ENCODE measurements around the gene AOPEP. TPM values are rescaled to one million over a fixed set of nuclear protein-coding genes. Genes with fewer than 3 reads are reported as not detected.

AOPEP gene
- total RNA-seq, 1 donor = 20.7 TPM

DNA sequence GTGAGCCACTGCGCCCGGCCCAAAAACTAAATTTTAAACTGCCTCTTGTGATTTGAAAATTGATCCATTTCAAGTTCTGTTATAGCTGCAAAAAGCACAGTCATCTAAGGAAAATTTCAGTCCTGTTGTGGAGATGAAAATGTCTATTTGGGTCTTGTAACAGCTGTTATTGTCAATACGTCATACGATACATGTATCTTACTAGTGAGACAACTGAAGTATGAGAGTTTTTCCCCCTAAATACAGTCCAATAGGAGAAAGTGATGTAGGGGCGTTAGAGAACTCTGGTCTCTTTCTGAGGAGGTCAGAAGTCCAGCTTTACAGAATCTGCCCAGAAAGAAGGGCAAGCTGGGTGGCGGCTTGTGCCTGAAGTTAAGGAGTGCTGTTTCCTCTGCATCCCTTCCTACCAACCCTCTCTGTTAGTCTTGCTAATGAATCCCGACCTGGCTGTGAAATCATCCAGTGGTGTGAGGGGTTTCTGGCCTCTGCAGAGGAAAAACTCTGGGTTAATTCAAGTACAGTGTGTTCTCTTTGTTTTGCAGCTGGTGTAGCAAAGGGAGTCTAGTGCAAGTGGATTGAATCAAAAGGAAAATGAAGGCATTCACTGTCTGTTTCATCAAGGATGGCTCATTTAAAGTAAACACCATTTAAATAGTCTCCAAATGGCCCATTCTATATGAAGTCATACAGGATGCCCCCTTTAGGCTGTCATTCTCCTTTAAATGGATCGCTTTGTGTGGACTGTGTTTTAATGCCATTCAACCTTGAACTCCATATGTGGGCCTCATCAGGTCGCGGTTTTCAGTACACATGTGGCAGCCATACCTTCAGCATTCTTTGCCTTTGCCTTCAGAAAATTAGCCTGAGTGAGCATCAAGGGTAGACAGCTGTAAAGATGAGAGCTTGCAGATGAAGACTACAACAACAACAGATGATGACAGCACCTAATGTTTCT is 59.0 kb downstream of the AOPEP start:
- DNase-seq (ENCODE audit: low read depth in 2 of 3, low spot score in 2 of 3) = no peak

DNA sequence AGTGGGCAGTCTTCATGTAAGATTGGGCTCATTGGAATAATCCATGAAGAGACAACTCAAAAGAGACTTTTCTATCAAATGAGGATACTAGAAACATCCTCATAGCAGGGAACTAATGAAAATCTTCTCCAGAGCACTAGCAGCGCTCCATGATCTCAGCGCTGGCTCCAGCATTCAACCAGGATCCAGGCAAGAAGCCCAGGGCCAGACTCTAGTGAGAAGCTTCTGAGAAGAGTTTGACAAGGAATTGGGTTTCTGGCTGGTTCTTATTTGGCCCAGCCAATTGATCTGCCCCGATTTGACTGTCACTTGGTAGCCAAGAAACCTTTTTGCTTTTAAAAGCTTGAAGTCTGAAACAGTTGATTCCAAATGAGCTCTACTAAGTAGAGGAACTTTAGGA is 60.1 kb downstream of the AOPEP start:
- DNase-seq (ENCODE audit: low read depth in 2 of 3, low spot score in 2 of 3) = no peak

DNA sequence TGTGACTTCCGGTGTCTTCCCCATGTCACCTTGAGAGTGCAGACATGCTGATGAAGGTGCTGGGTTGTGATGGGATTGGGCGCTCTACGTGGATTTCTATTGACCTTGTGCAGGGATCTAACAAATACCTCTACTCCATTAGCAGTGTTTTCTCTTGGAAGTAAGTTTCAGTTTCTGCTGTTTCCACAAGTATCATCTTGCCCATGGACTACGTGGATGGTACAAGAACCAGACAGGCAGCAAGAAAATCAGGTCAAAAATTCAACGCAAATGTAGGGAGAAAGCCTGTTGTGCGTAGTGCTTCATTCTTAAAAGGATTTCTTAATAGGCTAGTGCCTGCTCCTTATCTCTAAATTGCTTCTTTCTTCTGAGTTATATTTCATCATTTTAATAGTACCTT is 60.8 kb downstream of the AOPEP start:
- no peak for DNase-seq (ENCODE audit: low read depth in 2 of 3, low spot score in 2 of 3)

DNA sequence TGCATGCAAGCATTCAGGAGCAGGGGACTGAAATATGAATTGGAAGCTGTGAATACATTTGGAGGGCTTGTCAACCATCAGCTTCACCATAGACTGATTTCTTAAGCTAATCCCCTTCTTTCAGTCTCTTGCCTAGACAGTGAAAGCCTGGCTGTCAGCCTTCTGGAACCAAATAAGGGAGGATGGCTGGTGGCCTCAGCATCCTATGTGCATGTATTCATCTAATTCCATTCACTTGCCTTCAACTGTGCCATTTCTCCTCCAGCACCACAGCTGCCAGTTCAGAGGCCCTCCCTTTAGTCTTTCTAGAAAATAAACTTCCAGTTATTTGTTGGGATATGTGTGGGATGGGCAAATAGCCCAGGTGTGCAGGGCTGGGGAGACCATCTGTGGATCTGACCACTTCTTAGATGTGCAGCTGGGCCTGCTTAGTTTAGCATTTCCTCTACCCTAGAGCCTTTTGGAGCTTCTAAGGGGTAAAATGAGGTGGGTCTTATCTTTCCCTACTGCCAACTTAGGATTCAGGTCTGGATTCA is 62.1 kb downstream of the AOPEP start:
- DNase-seq (ENCODE audit: low read depth in 2 of 3, low spot score in 2 of 3) = no peak

DNA sequence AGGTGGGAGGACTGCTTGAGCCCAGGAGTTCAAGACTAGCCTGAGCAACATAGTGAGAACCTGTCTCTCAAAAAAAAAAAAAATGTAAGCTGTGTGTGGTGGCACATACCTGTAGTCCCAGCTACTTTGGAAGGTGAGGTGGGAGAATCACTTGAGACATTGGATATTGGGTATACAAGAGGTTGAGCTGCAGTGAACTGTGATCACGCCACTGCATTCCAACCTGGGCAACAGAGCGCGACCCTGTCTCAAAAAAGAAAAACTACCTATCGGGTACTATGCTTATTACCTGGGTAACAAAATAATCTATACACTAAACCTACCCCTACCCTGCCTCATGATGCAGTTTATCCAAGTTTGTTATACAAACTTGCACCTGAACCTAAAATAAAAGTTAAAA is 64.9 kb downstream of the AOPEP start:
- no peak for DNase-seq (ENCODE audit: low read depth in 2 of 3, low spot score in 2 of 3)

DNA sequence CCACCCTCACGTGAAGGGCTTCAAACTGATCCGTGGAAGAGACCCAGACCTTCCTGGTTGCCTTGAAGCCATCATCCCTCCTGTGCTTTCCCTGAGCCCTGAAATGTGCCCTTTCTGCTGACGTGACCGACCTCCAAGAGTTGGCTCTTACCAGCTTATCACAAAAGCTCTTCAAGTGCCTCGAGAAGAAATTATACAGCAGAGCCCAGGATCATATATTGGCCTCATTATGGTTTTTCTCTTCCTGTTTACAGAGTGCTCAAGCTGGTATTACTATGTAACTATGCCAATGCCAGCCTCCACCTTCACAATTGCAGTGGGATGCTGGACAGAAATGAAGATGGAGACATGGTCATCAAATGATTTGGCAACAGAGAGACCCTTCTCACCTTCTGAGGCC is 66.0 kb downstream of the AOPEP start:
- DNase-seq (ENCODE audit: low read depth in 2 of 3, low spot score in 2 of 3) = no peak

DNA sequence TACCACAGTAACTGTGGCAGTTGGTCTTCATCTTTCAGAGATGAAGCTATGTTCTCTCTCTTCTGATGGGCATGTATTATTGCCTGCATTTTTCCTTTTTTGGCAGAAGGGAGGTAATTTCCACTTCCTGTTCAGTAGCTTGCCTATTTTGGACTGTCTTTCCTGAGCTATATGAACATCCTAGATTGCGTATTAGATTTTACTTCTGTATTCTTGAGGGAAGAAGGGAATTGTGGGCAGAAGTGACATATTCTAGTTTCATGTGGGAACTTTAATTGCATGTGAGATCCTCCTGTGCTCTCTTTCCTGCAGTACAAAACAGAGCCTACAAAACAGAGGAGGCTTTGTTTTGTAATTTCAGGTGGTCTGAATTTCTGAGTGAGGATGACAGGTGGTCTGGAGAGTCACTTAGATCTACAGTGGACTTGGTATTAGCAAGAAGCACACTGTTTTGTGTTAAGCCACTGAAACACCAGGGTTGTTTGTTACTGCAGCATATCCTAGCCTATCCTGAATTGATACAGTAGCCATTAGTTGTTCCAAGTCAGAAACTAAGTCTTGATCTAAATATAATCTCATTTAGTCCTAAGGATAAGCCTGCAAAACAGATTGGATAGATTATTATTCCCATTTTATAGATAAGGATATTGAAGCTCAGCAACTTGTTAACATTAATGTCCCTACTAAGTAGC is 68.1 kb downstream of the AOPEP start:
- no peak for DNase-seq (ENCODE audit: low read depth in 2 of 3, low spot score in 2 of 3)

DNA sequence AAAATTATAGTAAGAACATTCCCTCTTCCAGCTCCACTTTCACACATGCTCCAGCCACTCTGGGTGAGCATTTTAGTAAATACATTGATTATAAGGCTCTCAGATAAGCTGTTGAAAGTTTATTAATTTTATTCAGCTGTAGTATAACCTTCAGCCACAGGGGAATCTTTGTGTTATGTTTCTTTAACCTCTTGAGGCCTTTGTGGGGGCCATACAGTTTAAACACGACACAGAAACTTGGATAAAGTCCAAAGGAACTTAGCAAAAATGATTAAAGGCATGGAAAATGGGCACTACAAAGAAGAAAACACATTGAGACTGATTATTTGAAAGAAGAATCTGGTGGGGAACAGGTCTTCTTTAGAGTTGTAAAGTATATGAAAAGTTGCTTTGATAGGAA is 70.2 kb downstream of the AOPEP start:
- DNase-seq (ENCODE audit: low read depth in 2 of 3, low spot score in 2 of 3) = peak in 1 of 3 donors; percentile 8

DNA sequence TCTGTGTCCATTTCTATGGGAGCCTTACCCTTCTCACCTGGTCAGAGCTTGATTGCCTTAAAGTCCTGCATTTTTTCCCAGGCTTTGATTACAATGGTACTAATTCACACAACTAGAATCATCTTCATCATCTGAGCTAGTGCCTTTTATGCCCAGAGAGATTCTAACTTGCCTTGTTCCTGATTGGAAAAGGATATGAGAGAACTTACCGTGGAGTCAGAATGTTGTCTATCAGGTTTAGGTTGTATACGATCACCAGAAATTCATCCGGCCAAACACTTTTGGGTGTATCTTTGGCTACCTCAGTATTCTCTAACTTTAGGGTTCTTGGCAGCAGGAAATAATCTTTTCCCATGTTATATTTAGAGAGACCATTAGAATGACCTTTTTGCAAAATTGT is 71.7 kb downstream of the AOPEP start:
- DNase-seq (ENCODE audit: low read depth in 2 of 3, low spot score in 2 of 3) = no peak

DNA sequence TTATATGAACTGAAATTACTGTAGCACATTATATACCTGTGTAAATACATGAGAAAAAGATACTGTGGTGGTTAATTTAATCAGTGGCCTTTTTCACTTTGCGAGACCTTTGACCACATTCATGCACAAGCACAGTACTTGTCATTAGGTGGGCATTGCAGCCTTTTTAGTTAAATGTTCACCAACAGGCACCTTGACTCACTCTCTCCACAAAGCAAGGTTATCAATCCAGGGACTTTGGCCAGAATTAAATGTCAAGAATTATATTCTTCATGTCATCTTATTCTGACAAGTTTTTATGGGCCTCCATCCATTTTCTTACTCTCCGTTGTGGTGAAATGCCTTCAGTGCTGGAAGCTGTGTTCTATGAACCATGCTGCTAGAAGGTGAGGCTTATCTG is 72.2 kb downstream of the AOPEP start:
- DNase-seq (ENCODE audit: low read depth in 2 of 3, low spot score in 2 of 3) = no peak

DNA sequence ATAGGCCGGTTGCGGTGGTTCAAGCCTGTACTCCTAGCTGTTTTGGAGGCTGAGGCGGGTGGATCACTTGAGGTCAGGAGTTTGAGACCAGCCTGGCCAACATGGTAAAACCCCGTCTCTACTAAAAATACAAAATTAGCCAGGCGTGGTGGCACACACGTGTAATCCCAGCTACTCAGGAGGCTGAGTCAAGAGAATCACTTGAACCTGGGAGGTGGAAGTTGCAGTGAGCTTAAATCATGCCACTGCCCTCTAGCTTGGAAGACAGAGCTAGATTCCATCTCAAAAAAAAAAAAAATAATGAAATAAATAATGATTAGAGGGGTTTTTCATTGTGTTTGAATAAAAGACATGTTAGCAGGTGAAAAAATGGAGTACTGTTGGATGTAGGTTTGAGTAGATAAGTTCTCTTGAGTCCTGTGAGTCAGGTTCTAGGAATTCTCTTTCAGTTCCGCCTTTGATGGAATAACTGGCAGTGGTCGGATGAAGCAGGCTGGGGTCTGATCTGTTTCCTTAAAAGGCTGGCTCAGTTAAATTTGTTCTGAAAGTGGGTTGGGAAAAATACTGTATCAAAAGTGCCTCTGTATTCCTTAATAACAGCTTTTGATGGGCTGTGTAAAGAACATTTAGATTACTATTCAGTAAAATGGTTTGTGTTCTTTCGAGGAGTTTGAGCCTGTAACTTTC is 73.2 kb downstream of the AOPEP start:
- DNase-seq (ENCODE audit: low read depth in 2 of 3, low spot score in 2 of 3) = no peak

DNA sequence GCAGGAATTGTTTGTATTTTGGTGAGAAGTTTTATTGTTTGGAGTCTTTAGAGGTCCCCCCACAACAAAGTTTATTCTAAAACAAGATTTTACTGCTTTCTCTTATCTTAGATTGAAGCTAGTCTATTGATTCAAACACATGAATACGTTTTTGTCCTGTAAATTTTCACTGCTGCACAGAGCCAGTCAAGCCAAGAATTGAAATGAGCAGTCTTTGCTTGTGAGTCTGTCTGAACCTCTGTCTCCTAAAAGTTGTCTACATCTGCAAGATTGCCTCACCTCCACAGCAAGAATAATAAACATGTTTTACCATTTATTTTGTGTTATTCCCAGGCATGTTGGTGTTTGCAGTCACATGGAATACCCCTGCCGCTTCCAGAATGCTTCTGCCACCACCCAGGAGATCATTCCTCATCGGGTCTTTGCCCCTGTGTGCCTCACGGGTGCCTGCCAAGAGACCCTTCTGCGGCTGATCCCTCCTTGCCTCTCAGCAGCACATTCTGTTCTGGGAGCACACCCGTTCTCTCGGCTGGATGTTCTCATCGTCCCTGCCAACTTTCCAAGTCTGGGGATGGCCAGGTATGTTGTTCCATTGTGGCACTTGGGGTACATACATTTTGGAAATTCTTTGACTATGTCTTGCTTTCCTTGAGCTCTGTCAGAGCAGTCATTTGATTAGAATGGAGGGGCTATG is 74.1 kb downstream of the AOPEP start:
- DNase-seq (ENCODE audit: low read depth in 2 of 3, low spot score in 2 of 3) = no peak

DNA sequence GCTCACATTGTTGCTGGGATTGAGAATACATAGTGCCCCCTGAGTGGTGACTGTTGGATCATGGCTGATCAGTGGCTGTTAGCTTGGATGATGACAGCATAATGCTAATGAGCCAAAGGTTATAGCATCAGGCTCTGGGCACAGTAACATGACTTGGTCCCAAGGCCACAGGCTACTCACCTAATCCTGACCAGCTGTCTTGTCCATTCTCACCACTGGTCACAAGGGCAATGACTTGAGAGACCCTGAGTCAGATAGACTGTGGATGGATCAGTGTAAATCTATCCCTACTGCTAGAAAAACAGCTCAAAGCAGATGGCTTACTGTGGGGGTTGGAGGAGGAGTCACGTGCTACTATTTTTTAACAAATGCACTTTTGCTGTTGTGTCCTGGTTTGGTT is 74.7 kb downstream of the AOPEP start:
- DNase-seq (ENCODE audit: low read depth in 2 of 3, low spot score in 2 of 3) = no peak

DNA sequence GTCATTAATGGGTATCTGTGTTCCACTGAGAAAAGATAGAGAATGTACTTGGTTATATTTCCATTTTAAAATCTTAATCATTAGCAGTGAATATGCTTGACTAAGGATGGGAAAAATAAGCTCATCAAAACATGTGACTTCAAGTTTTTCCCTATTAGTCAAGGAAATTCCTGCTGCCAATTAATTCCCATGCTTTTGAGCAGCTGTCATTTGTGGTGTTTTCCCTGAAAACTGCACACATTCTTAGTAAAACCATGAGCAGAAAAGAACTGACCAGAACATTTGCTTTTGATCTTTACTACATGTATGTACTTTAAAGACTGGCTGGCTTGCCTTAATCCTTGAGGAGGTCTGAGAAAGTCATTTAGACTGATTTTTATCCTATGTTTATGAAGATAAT is 75.2 kb downstream of the AOPEP start:
- no peak for DNase-seq (ENCODE audit: low read depth in 2 of 3, low spot score in 2 of 3)

DNA sequence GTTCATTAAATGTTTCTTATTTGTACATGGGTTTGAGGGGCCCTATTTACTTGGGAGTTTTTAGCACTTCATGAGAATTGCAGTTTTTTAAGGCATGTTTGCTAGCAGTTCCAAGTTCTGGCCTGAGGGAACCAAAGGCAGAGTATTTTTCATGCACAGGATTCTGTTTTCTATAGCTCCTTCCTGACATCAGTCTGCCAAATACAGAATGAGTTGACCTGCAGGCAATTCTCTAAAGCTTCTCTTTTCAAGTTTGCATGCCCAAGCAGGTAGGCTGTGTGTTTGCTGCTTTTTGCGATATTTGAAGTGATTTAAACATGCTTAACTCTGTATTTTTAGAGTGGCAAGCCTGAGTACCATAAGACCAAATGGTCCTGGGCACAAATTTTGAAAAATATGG is 75.8 kb downstream of the AOPEP start:
- DNase-seq (ENCODE audit: low read depth in 2 of 3, low spot score in 2 of 3) = no peak

DNA sequence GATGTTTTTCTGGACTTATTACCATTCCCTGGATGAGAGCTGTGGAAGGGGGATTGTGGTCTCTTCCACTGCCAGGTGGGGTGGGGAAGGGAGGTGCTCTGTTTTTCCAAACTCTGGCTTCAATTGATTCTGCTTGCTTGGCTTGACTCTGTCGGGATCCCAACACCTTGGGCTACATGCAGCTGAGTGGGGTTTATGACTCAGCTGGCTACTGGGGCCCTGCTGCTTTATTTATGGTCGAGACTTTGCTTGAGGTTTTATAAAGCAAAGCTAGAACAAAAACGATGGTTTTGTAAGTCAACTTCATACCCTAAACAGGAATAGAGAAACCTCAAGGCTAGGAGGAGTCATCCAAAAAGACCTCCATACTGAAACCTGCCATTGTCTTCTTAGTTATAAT is 76.3 kb downstream of the AOPEP start:
- DNase-seq (ENCODE audit: low read depth in 2 of 3, low spot score in 2 of 3) = peak in 2 of 3 donors; percentile 16 to 23

DNA sequence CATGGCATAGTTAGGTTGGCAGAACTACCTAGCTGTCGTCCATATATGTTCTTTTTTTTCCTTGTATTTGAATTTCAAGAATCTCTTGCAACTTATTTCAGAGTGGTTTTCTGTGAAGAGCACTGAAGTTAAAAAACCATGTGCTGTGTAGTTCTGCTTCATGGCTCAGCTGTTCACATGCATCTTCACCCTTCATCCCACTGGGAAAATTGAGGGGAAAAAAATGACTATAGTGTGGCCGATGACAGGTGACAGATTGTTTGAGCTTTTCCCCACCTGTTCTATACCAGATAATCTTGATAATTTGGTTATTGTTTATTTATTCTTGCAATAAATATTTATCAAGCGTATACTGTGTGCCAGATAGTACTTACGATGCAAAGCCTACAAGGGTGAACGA is 77.8 kb downstream of the AOPEP start:
- no peak for DNase-seq (ENCODE audit: low read depth in 2 of 3, low spot score in 2 of 3)

DNA sequence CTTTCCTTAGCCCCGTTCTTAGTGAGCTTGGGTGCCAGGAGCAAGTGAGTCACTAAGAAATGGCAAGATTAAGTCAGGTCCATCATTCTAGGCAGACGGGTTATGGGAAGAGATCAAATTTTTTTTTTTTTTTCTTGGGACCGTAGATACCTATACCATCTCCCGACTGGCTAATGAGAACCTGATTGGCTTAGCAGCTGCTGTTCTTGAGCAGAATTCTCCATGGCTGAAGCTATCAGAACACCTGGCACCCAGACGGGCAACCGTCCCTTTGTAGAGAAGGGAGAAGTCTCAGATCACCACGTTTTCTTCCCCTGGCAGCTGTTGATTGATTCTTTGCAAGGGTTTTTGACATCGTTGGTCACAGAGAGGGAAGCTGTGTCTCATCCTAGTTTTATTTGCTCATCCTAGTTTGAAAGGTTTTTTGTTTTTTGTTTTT is 78.6 kb downstream of the AOPEP start:
- DNase-seq (ENCODE audit: low read depth in 2 of 3, low spot score in 2 of 3) = peak in 1 of 3 donors; percentile 29

DNA sequence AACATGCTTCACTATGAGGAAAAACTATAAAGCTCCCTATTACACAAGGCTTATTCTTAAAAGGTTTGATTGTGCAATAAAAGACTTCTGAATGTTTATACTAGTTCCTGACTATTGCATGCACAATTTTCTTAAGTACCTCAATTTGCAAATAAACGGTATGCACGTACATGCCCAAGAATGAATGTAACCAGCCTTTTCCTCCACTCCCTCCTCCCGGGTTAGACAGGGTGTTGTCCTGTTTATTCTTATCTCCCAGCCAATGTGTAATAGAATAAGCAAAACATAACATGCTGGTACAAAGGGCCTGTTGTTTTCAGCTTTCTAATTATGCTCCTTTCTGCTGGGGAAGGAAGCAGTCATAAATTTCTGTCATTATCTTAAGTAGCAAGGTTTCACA is 79.1 kb downstream of the AOPEP start:
- DNase-seq (ENCODE audit: low read depth in 2 of 3, low spot score in 2 of 3) = peak in 2 of 3 donors; percentile 21 to 57

DNA sequence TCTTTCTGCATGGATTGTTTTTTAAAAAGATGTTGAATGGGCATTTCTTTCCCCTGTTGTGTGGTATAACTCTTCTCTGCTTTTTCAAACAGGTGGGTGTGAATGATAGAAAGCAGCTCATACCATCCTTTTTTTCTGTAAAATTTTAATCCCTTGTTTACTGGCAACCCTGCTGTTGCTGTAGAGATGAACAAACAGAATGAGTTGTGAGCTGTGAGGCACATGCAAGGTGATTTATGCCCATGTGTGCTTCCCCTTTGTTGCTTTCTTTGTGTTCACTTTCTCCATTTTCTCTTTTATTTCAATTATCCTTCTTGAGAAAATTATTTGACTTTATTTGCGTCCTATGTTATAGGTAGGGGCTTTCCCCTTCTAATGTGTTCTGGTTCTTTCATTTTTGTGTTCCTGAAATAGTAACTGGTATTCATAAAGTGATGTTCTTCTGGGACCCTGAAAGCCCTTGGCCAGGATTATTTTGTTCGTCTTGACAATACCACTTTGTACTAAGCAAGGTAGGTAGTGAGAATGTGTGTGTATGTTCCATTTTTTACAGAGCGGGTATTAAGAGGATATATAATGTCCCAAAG is 79.9 kb downstream of the AOPEP start:
- DNase-seq (ENCODE audit: low read depth in 2 of 3, low spot score in 2 of 3) = peak in 2 of 3 donors; percentile 63 to 92

Measured in hematopoietic multipotent progenitor cell (in vitro differentiated cells).